ENCODE results near the gene ACTN1. TPM values are rescaled to one million over a fixed set of nuclear protein-coding genes. Genes with fewer than 3 reads are reported as not detected.
"Not testable (repeated sequence)": the region's sequence is repeated elsewhere in the genome, so short reads cannot be mapped to it uniquely, and the experiment has no call there.

The ACTN1 gene
- total and polyA plus RNA-seq, 2 experiments from 2014 or later: 88.0 to 163 TPM

GRCh38 chr14:68851078-68851477, 128.0 kb downstream of the ACTN1 start:
- Histone ChIP-seq H3K27me3 (no peaks in the 10 kb centered on the region), H3K4me1 (ENCODE audit: insufficient read depth) (peaks cover under 1% of the 10 kb centered on the region), H3K9me3 (ENCODE audit: low read depth) (no peaks in the 10 kb centered on the region), H2AFZ (no peak overlapping the region), H4K20me1 (ENCODE audit: insufficient read depth, poor library complexity, severe bottlenecking) (no peaks in the 10 kb centered on the region), H3K79me2 (no peaks in the 10 kb centered on the region), H3K4me2 (no peak overlapping the region), H3K4me3 (no peak overlapping the region), H3K27ac (no peak overlapping the region), H3K36me3 (replicated peaks; ENCODE audit: insufficient read depth, low read depth) (no peaks in the 10 kb centered on the region), H3K9me2 (replicated peaks; ENCODE audit: insufficient read depth) (no peaks in the 10 kb centered on the region)
- WGBS (ENCODE audit: low lambda C conversion rate, missing lambda C conversion rate): 82% methylated on average over 5 of the region's 5 CpGs
- no peak for DNase-seq (ENCODE audit: low spot score)
- TF ChIP-seq CTCF (IDR thresholded peaks at IDR 0.05; ENCODE audit: poor library complexity) (no peak), EZH2 (IDR thresholded peaks at IDR 0.05; ENCODE audit: borderline replicate concordance) (no peak), EZH2phosphoT487 (IDR thresholded peaks at IDR 0.05; ENCODE audit: low read depth, severe bottlenecking, unreplicated experiment) (no peak)

- Histone ChIP-seq H3K36me3 (replicated peaks; ENCODE audit: insufficient read depth, low read depth) (no peaks in the 10 kb centered on the region), H3K9me2 (replicated peaks; ENCODE audit: insufficient read depth) (no peaks in the 10 kb centered on the region), H2AFZ (no peak overlapping the region), H3K4me3 (no peak overlapping the region), H3K4me1 (ENCODE audit: insufficient read depth) (no peaks in the 10 kb centered on the region), H3K9me3 (ENCODE audit: low read depth) (no peaks in the 10 kb centered on the region), H4K20me1 (ENCODE audit: insufficient read depth, poor library complexity, severe bottlenecking) (no peaks in the 10 kb centered on the region), H3K27ac (no peak overlapping the region), H3K27me3 (no peaks in the 10 kb centered on the region), H3K79me2 (no peaks in the 10 kb centered on the region), H3K4me2 (no peak overlapping the region)
- WGBS (ENCODE audit: low lambda C conversion rate, missing lambda C conversion rate): 93% methylated on average over 3 of the region's 3 CpGs
- TF ChIP-seq CTCF (IDR thresholded peaks at IDR 0.05; ENCODE audit: poor library complexity) (no peak), EZH2 (IDR thresholded peaks at IDR 0.05; ENCODE audit: borderline replicate concordance) (no peak), EZH2phosphoT487 (IDR thresholded peaks at IDR 0.05; ENCODE audit: low read depth, severe bottlenecking, unreplicated experiment) (no peak)
- DNase-seq (ENCODE audit: low spot score): no peak
These were observed 129.7 kb downstream of the ACTN1 start for GRCh38 chr14:68849416-68849815.

GRCh38 chr14:68848253-68848652, 130.8 kb downstream of the ACTN1 start:
- Histone ChIP-seq H3K4me1 (ENCODE audit: insufficient read depth) (no peaks in the 10 kb centered on the region), H3K9me2 (replicated peaks; ENCODE audit: insufficient read depth) (no peaks in the 10 kb centered on the region), H3K27ac (no peak overlapping the region), H3K4me2 (no peak overlapping the region), H3K9me3 (ENCODE audit: low read depth) (no peaks in the 10 kb centered on the region), H3K4me3 (no peak overlapping the region), H3K27me3 (no peaks in the 10 kb centered on the region), H4K20me1 (ENCODE audit: insufficient read depth, poor library complexity, severe bottlenecking) (no peaks in the 10 kb centered on the region), H2AFZ (no peak overlapping the region), H3K36me3 (replicated peaks; ENCODE audit: insufficient read depth, low read depth) (no peaks in the 10 kb centered on the region), H3K79me2 (no peaks in the 10 kb centered on the region)
- DNase-seq (ENCODE audit: low spot score): no peak
- 93% methylated on average over 1 of the region's 1 CpG for WGBS (ENCODE audit: low lambda C conversion rate, missing lambda C conversion rate)
- no peak for TF ChIP-seq EZH2 (IDR thresholded peaks at IDR 0.05; ENCODE audit: borderline replicate concordance)
- no peak for TF ChIP-seq EZH2phosphoT487 (IDR thresholded peaks at IDR 0.05; ENCODE audit: low read depth, severe bottlenecking, unreplicated experiment)

GRCh38 chr14:68847640-68848039, 131.5 kb downstream of the ACTN1 start:
- not testable (repeated sequence) for H3K36me3 ChIP-seq (replicated peaks; ENCODE audit: insufficient read depth, low read depth); H3K79me2 ChIP-seq; H3K4me3 ChIP-seq; H3K27ac ChIP-seq; H3K4me2 ChIP-seq; H4K20me1 ChIP-seq (ENCODE audit: insufficient read depth, poor library complexity, severe bottlenecking); H3K9me2 ChIP-seq (replicated peaks; ENCODE audit: insufficient read depth); H3K9me3 ChIP-seq (ENCODE audit: low read depth); DNase-seq (ENCODE audit: low spot score); H2AFZ ChIP-seq; H3K4me1 ChIP-seq (ENCODE audit: insufficient read depth); H3K27me3 ChIP-seq
- 96% methylated on average over 4 of the region's 4 CpGs for WGBS (ENCODE audit: low lambda C conversion rate, missing lambda C conversion rate)

Measured in hepatocyte (in vitro differentiated cells).